CD4-positive, alpha-beta T cell (primary cell): Measurements from ENCODE around the gene MGAT5B. TPM values are rescaled to one million over a fixed set of nuclear protein-coding genes. Genes with fewer than 3 reads are reported as not detected.

Experiments
- ATAC-seq: fragments of 200-7000 bp; cut with Tn5 transposase; one replicate; pipeline ENCODE4 v1.10.0; 2022; ENCODE audit warnings: mild to moderate bottlenecking; ENCODE audit not compliant: poor library complexity
- CTCF ChIA-PET: fragments of 350-600 bp; sonication (Branson Sonifier 250); formaldehyde crosslinking; loops from one replicate; lab custom pipeline; 2021; ENCODE audit warnings: antibody characterized with exemption, inconsistent platforms; lab: Charles Lee
- POLR2A ChIA-PET: fragments of 350-600 bp; sonication (Branson Sonifier 250); formaldehyde crosslinking; loops from one replicate; lab custom pipeline; 2021; ENCODE audit warnings: antibody characterized with exemption, inconsistent platforms; lab: Charles Lee
- DNase-seq, 14 experiments: peaks; one replicate each; pipeline ENCODE4 v3.0.0-alpha.2; 2013 to 2020; ENCODE audit warnings: mixed read lengths in 2 of 14
- H3K27ac ChIP-seq, 2 donors: one replicate each; pipeline versions ENCODE4 v1.5.1 to v1.7.0; 2013; ENCODE audit warnings: low read length in 2 of 2, low read depth in 1 of 2, mild to moderate bottlenecking in 1 of 2
- H3K27me3 ChIP-seq, 2 experiments: 1 replicate in 1 of 2; 2 replicates in 1 of 2; pipeline versions ENCODE4 v1.6.1 to v1.7.0; 2013; ENCODE audit warnings: low read length in 2 of 2, control low read depth in 1 of 2, mild to moderate bottlenecking in 1 of 2, moderate library complexity in 1 of 2; ENCODE audit not compliant: insufficient read depth in 2 of 2, control insufficient read depth in 1 of 2
- H3K36me3 ChIP-seq: one replicate; pipeline ENCODE4 v1.6.1; 2013; ENCODE audit warnings: low read length, control low read depth; ENCODE audit not compliant: insufficient read depth
- H3K4me1 ChIP-seq: one replicate; pipeline ENCODE4 v1.6.1; 2013; ENCODE audit warnings: low read length, control low read depth; ENCODE audit not compliant: insufficient read depth
- H3K4me3 ChIP-seq: one replicate; pipeline ENCODE4 v1.5.1; 2013; ENCODE audit warnings: mild to moderate bottlenecking, low read length, moderate library complexity
- H3K9me3 ChIP-seq, 2 experiments: 1 replicate in 1 of 2; 2 replicates in 1 of 2; pipeline versions ENCODE4 v1.6.1 to v1.7.0; 2013; ENCODE audit warnings: low read length in 2 of 2, mild to moderate bottlenecking in 2 of 2, control low read depth in 1 of 2, moderate library complexity in 1 of 2; ENCODE audit not compliant: control insufficient read depth in 1 of 2, insufficient read depth in 1 of 2
- H3K27ac Mint-ChIP-seq: one replicate; pipeline ENCODE4 v1.8.0; 2020; ENCODE audit warnings: mixed read lengths
- H3K27me3 Mint-ChIP-seq: one replicate; pipeline ENCODE4 v1.8.0; 2021; ENCODE audit warnings: mixed read lengths
- H3K36me3 Mint-ChIP-seq: one replicate; pipeline ENCODE4 v1.8.0; 2021; ENCODE audit warnings: low read depth, mixed read lengths
- H3K4me1 Mint-ChIP-seq: one replicate; pipeline ENCODE4 v1.8.0; 2021; ENCODE audit warnings: low read depth, mixed read lengths
- H3K4me3 Mint-ChIP-seq: one replicate; pipeline ENCODE4 v1.8.0; 2020; ENCODE audit warnings: mild to moderate bottlenecking, mixed read lengths
- H3K9me3 Mint-ChIP-seq: one replicate; pipeline ENCODE4 v1.8.0; 2020; ENCODE audit warnings: mixed read lengths
- CTCF ChIP-seq: fragments of 200-600 bp; IDR thresholded peaks from one replicate; pipeline ENCODE4 v1.8.0; 2022; ENCODE audit warnings: antibody characterized with exemption, mild to moderate bottlenecking
- intact Hi-C, 2 experiments: fragments of 100-400 bp; cut with DNase I in 1 of 2; cut with micrococcal nuclease in 1 of 2; formaldehyde crosslinking; loops; one replicate each; pipeline versions ENCODE4 v1.15.1 to v1.9.0; 2023 to 2025; cut with DNase I, micrococcal nuclease
- total RNA-seq, 174 experiments: library from RNA in 2 of 174; stranded (reverse) in 2 of 174; gene quantifications; one replicate each; pipeline ENCODE4 v1.2.3 and lab custom pipeline; 2021 to 2026

Gene MGAT5B
- total RNA-seq, 2 experiments from 2014 or later: 0.28 to 0.77 TPM

GRCh38 chr17:76833034-76833644 is 35.1 kb upstream of the MGAT5B start:
- ChIA-PET CTCF (interaction anchor here (1.5 kb wide), 1 partner anchor 35 kb away, joined by 3 read pairs; the partner anchor contains the start of gene MGAT5B), POLR2A (no interaction called here)
- no peak for TF ChIP-seq CTCF
- Histone ChIP-seq H3K27ac (no peak overlapping the region), H3K4me1 (no peaks in the 10 kb centered on the region), H3K9me3 (no peaks in the 10 kb centered on the region), H3K27me3 (no peaks in the 10 kb centered on the region), H3K4me3 (no peak overlapping the region), H3K36me3 (no peaks in the 10 kb centered on the region)
- Mint-ChIP-seq H3K4me1 (no peaks in the 10 kb centered on the region), H3K4me3 (no peak overlapping the region), H3K9me3 (no peaks in the 10 kb centered on the region), H3K27me3 (peaks cover 5% of the 10 kb centered on the region), H3K27ac (no peak overlapping the region), H3K36me3 (no peaks in the 10 kb centered on the region)
- DNase-seq (no peak), ATAC-seq (no peak)
- intact Hi-C loops: no loop called here

DNA sequence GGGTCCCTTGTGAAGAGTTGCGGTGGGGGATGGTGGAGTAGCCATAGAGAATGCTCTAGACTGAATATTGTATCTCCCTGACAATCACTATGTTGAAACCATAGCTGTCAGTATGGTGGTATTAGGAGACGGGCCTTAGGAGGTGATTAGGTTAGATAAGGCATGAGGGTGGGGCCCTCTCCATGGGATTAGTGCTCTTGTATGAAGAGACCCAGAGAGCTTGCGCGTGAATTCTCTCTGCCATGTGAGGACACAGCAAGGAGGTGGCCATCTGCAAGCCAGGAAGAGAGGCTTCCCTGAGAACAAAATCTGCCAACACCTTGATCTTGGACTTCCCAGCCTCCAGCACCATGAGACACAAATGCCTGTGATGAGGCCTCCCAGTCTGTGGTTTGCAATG is 34.5 kb upstream of the MGAT5B start:
- peaks cover 5% of the 10 kb centered on the region for H3K27me3 Mint-ChIP-seq
- ChIA-PET POLR2A (no interaction called here), CTCF (no interaction called here)
- H3K4me3 ChIP-seq: no peak overlapping the region
- no peak for TF ChIP-seq CTCF
- H3K27ac Mint-ChIP-seq: no peak overlapping the region
- H3K4me3 Mint-ChIP-seq: no peak overlapping the region
- H3K36me3 Mint-ChIP-seq: no peaks in the 10 kb centered on the region
- no peaks in the 10 kb centered on the region for H3K9me3 ChIP-seq
- no peaks in the 10 kb centered on the region for H3K4me1 Mint-ChIP-seq
- no peak for ATAC-seq
- H3K27ac ChIP-seq: no peak overlapping the region
- H3K9me3 Mint-ChIP-seq: no peaks in the 10 kb centered on the region
- H3K36me3 ChIP-seq: no peaks in the 10 kb centered on the region
- DNase-seq: no peak
- intact Hi-C loops: no loop called here
- no peaks in the 10 kb centered on the region for H3K4me1 ChIP-seq
- H3K27me3 ChIP-seq: no peaks in the 10 kb centered on the region

DNA sequence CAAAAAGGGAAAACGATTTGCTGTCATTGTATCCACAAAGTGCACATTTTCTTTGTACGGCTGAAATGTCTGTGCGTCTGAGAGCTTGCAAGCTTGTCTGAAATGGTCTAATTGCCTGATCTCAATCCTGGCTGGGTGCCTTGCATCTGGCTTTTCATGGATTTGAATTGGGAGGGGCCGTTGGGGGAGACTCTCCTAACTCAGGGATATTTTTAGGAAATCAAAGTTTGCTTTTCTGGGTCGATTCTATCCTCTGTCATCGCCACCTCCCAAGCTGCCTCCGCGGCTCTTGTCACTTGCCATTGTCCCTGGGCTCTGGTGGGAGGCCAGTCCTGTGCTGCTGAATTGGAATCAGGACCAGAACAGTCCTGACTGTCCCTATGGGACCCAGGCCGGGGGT is 33.3 kb upstream of the MGAT5B start:
- Mint-ChIP-seq H3K27ac (no peak overlapping the region), H3K4me3 (no peak overlapping the region), H3K9me3 (no peaks in the 10 kb centered on the region), H3K36me3 (no peaks in the 10 kb centered on the region), H3K27me3 (peaks cover 9% of the 10 kb centered on the region), H3K4me1 (peaks cover 3% of the 10 kb centered on the region)
- Histone ChIP-seq H3K4me1 (peaks cover 7% of the 10 kb centered on the region), H3K27ac (no peak overlapping the region), H3K27me3 (peaks cover 0 to 1% of the 10 kb centered on the region in 2 experiments), H3K4me3 (no peak overlapping the region), H3K36me3 (no peaks in the 10 kb centered on the region), H3K9me3 (no peaks in the 10 kb centered on the region)
- DNase-seq: no peak
- POLR2A ChIA-PET: no interaction called here
- intact Hi-C loops: loop anchor here (5.0 kb wide), 2 partner anchors 108 to 123 kb away; partner anchors contain the start of genes JMJD6 (in 1 of the 2), METTL23 (in 1 of the 2) and MXRA7 (in 1 of the 2)
- TF ChIP-seq CTCF: no peak
- ATAC-seq: no peak
- CTCF ChIA-PET: no interaction called here
